HG03575 (cell line): ENCODE data around the gene CCSER1.
"Not testable (repeated sequence)": the region's sequence is repeated elsewhere in the genome, so short reads cannot be mapped to it uniquely, and the experiment has no call there.

Experiments
- ATAC-seq: cut with Tn5 transposase; IDR thresholded peaks from one replicate; pipeline ENCODE4 v1.9.1; 2021; ENCODE audit not compliant: unreplicated experiment, insufficient number of reproducible peaks, low FRiP score; ENCODE audit errors: extremely low read depth

Gene CCSER1

GRCh38 chr4:91116861-91117260 lies 989.7 kb downstream of the CCSER1 start:
- ATAC-seq, result no peak

- peak; percentile 51 for ATAC-seq
Measured at GRCh38 chr4:91118597-91118996, 991.4 kb downstream of the CCSER1 start.

- no peak for ATAC-seq
Measured at GRCh38 chr4:91123742-91124141, 996.5 kb downstream of the CCSER1 start.

GRCh38 chr4:91127192-91127591 lies 1000.0 kb downstream of the CCSER1 start:
- ATAC-seq, result no peak

- ATAC-seq, result no peak
Measured at GRCh38 chr4:91127831-91128230, 1000.6 kb downstream of the CCSER1 start.

GRCh38 chr4:91128519-91128918 lies 1001.3 kb downstream of the CCSER1 start:
- ATAC-seq, result no peak

- ATAC-seq, result no peak
Measured at GRCh38 chr4:91147067-91147466, 1019.9 kb downstream of the CCSER1 start.

- ATAC-seq, result not testable (repeated sequence)
Measured at GRCh38 chr4:91154041-91154440, 1026.8 kb downstream of the CCSER1 start.

GRCh38 chr4:91167864-91168653 lies 1040.9 kb downstream of the CCSER1 start:
- ATAC-seq, result not testable (repeated sequence)

GRCh38 chr4:91170768-91171167 lies 1043.6 kb downstream of the CCSER1 start:
- ATAC-seq, result no peak

- no peak for ATAC-seq
Measured at GRCh38 chr4:91171217-91171616, 1044.0 kb downstream of the CCSER1 start.

GRCh38 chr4:91185061-91185460 lies 1057.9 kb downstream of the CCSER1 start:
- not testable (repeated sequence) for ATAC-seq

GRCh38 chr4:91198951-91199350 lies 1071.8 kb downstream of the CCSER1 start:
- ATAC-seq, result no peak

GRCh38 chr4:91207535-91207934 lies 1080.3 kb downstream of the CCSER1 start:
- ATAC-seq, result no peak

GRCh38 chr4:91212211-91212610 lies 1085.0 kb downstream of the CCSER1 start:
- no peak for ATAC-seq

- not testable (repeated sequence) for ATAC-seq
Measured at GRCh38 chr4:91217831-91218403, 1090.7 kb downstream of the CCSER1 start.

- no peak for ATAC-seq
Measured at GRCh38 chr4:91220315-91220714, 1093.1 kb downstream of the CCSER1 start.

GRCh38 chr4:91222014-91222413 lies 1094.8 kb downstream of the CCSER1 start:
- ATAC-seq, result no peak

GRCh38 chr4:91226867-91227266 lies 1099.7 kb downstream of the CCSER1 start:
- no peak for ATAC-seq

GRCh38 chr4:91228659-91229058 lies 1101.5 kb downstream of the CCSER1 start:
- no peak for ATAC-seq

GRCh38 chr4:91233164-91233563 lies 1106.0 kb downstream of the CCSER1 start:
- ATAC-seq, result no peak
